Measurements from ENCODE around the gene ERFE. TPM values are rescaled to one million over a fixed set of nuclear protein-coding genes. Genes with fewer than 3 reads are reported as not detected.
A peak's percentile ranks its signal among the peaks of the same experiment; 100 is the strongest.

Gene ERFE
- total RNA-seq, 1 donor from 2014 or later = 3.8 TPM

DNA sequence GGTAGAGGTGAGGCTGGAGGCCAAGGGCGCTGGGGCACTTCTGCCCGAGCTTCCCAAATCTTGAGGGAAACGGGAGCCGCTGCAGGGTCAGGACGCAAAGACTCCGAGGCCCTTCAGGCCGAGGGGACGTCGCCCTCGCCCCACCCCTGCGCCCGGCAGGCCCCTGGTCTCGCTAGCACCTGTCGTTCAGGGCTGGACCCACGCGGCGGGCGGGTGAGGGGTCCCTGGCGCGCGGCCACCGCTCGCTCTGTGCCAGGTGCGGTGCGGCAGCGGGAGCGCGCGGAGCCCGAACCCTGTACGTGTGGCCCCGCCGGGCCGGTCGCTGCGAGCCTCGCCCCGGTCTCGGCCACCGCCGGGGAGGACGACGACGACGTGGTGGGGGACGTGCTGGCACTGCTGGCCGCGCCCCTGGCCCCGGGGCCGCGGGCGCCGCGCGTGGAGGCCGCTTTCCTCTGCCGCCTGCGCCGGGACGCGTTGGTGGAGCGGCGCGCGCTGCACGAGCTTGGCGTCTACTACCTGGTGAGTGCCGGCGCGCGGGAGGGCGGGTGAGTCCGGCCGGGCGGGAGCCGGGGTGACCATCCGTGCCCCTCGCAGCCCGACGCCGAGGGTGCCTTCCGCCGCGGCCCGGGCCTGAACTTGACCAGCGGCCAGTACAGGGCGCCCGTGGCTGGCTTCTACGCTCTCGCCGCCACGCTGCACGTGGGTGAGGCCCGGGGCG, 4.9 kb downstream of the ERFE start:
- Mint-ChIP-seq H3K27ac (no peak overlapping the region), H3K27me3 (peaks cover 54% of the 10 kb centered on the region), H3K36me3 (peaks cover 4% of the 10 kb centered on the region), H3K9me3 (no peaks in the 10 kb centered on the region), H3K4me3 (no peak overlapping the region), H3K4me1 (ENCODE audit: unreplicated experiment) (no peaks in the 10 kb centered on the region)
- no peak for TF ChIP-seq CTCF (conservative IDR thresholded peaks at IDR 0.05)
- no peak for DNase-seq (ENCODE audit: extremely low spot score, unreplicated experiment)

- no peak for DNase-seq (ENCODE audit: extremely low spot score, unreplicated experiment)
- Mint-ChIP-seq H3K36me3 (peaks cover 8% of the 10 kb centered on the region), H3K4me1 (ENCODE audit: unreplicated experiment) (no peaks in the 10 kb centered on the region), H3K9me3 (no peaks in the 10 kb centered on the region), H3K27ac (no peak overlapping the region), H3K27me3 (peaks cover 46% of the 10 kb centered on the region), H3K4me3 (peak overlapping the region; percentile 45)
- no peak for TF ChIP-seq CTCF (conservative IDR thresholded peaks at IDR 0.05)
Measured at GRCh38 chr2:238164906-238165287, 6.1 kb downstream of the ERFE start.

DNA sequence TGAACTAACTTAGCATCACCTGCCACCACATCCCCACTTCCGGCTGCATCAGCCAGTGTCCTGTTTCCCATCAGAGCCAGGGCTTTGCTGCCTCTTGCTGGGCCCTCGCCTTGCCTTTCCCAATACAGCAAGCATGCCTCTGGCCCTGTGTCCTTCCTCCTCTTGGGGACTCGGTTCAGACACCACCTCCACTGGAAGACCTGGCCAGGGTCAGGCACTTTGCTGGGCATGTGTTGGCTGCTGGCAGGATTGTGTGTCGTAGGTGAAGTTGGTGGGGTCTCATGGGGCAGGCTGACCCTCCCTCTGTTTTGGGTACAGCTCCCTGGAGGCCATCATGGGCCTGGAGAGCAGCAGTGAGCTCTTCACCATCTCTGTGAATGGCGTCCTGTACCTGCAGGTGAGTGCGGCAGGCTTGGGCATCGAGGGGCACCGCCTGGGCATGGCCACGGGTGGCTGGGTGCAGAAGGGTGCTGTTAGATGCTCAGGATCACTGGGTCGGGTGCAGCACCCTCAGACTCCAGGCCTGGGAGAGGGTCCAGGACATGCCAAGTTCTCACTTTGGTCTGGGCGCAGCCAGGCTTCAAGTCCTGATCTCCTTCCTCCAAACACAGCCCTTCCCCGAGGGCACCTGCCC, 6.6 kb downstream of the ERFE start:
- Mint-ChIP-seq H3K36me3 (peaks cover 11% of the 10 kb centered on the region), H3K4me1 (ENCODE audit: unreplicated experiment) (no peaks in the 10 kb centered on the region), H3K9me3 (no peaks in the 10 kb centered on the region), H3K27me3 (peaks cover 42% of the 10 kb centered on the region), H3K4me3 (peak overlapping the region; percentile 45), H3K27ac (no peak overlapping the region)
- no peak for TF ChIP-seq CTCF (conservative IDR thresholded peaks at IDR 0.05)
- no peak for DNase-seq (ENCODE audit: extremely low spot score, unreplicated experiment)

GRCh38 chr2:238166391-238167343, 7.9 kb downstream of the ERFE start:
- no peak for DNase-seq (ENCODE audit: extremely low spot score, unreplicated experiment)
- H3K27ac Mint-ChIP-seq = no peak overlapping the region
- peaks cover 11% of the 10 kb centered on the region for H3K36me3 Mint-ChIP-seq
- H3K4me1 Mint-ChIP-seq (ENCODE audit: unreplicated experiment) = no peaks in the 10 kb centered on the region
- peaks cover 34% of the 10 kb centered on the region for H3K27me3 Mint-ChIP-seq
- no peak overlapping the region for H3K4me3 Mint-ChIP-seq
- H3K9me3 Mint-ChIP-seq = no peaks in the 10 kb centered on the region
- no peak for TF ChIP-seq CTCF (conservative IDR thresholded peaks at IDR 0.05)

- Mint-ChIP-seq H3K36me3 (peaks cover 11% of the 10 kb centered on the region), H3K27ac (no peak overlapping the region), H3K27me3 (peaks cover 28% of the 10 kb centered on the region), H3K4me1 (ENCODE audit: unreplicated experiment) (no peaks in the 10 kb centered on the region), H3K4me3 (no peak overlapping the region), H3K9me3 (no peaks in the 10 kb centered on the region)
- DNase-seq (ENCODE audit: extremely low spot score, unreplicated experiment) = no peak
- TF ChIP-seq CTCF (conservative IDR thresholded peaks at IDR 0.05) = no peak
Measured at GRCh38 chr2:238167344-238167715, 8.6 kb downstream of the ERFE start.

Measured in type B pancreatic cell (in vitro differentiated cells).